ENCODE measurements around the gene SLC4A1.

Gene SLC4A1

DNA sequence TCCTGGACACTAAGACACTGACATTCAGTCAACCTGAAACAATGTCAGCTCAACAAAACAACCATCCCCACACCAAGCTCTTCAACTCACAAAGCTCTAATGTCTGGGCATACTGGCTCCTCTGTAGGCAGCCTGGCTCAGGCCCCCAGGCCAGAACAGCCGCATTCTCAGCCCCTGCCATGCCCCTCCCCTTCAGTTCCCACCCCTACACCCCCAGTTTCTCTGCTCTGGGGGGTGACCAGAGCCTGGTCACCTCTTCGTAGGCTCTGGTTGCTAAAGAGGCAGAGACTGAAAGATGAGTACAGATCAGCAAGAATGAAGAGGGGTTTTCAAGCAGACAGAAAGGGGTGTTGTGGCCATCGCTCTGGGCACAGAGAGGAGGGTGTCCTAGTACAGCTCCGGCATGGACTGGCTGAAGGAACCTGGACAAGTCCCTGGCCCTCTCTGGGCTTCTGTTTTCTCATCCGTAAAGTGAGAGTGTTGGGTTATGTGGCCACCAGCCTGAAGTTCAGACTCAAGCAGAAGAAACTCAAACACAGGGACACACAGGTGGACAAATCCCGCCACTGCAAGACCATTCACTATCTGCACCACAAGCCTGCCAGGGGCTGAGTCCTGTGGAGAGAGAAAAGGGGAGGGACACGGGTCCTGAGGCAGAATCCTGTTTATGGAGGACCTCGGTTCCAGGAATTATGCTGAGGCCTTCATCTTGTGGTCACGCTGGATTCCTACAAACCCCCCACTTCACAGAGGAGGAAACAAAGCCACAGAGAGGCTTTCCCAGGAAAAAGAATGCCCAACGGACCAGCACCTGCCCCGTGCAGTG is 987 bp upstream of the SLC4A1 start:
- no peak for DNase-seq (ENCODE audit: low read depth)
- no peak overlapping the region for H3K4me3 ChIP-seq (ENCODE audit: low read depth, low read length)
- in situ Hi-C loops (cut with HindIII; ENCODE audit: low sequenced_read_pairs): no loop called here
- TF ChIP-seq, protein P1, sequence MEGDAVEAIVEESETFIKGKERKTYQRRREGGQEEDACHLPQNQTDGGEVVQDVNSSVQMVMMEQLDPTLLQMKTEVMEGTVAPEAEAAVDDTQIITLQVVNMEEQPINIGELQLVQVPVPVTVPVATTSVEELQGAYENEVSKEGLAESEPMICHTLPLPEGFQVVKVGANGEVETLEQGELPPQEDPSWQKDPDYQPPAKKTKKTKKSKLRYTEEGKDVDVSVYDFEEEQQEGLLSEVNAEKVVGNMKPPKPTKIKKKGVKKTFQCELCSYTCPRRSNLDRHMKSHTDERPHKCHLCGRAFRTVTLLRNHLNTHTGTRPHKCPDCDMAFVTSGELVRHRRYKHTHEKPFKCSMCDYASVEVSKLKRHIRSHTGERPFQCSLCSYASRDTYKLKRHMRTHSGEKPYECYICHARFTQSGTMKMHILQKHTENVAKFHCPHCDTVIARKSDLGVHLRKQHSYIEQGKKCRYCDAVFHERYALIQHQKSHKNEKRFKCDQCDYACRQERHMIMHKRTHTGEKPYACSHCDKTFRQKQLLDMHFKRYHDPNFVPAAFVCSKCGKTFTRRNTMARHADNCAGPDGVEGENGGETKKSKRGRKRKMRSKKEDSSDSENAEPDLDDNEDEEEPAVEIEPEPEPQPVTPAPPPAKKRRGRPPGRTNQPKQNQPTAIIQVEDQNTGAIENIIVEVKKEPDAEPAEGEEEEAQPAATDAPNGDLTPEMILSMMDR (IDR thresholded peaks at IDR 0.05; ENCODE audit: low read depth, low read length, missing control alignments): no peak

DNA sequence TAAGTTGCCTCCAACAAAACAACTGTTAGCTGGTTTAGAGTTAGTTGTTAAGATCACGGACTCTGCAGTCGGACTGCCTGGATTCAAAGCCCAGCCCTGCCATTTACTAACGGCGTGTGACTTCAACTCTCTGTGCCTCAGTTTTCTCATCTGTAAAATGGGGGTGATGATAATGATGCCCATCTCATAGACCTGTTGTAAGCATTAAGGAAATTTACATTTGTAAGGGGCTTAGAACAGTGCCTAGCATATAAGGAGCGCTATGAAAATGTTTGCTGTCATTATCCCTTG is 825 bp downstream of the SLC4A1 start:
- in situ Hi-C loops (cut with HindIII; ENCODE audit: low sequenced_read_pairs): no loop called here
- H3K4me3 ChIP-seq (ENCODE audit: low read depth, low read length): no peak overlapping the region
- TF ChIP-seq, protein P1 (IDR thresholded peaks at IDR 0.05; ENCODE audit: low read depth, low read length, missing control alignments): no peak
- DNase-seq (ENCODE audit: low read depth): no peak

DNA sequence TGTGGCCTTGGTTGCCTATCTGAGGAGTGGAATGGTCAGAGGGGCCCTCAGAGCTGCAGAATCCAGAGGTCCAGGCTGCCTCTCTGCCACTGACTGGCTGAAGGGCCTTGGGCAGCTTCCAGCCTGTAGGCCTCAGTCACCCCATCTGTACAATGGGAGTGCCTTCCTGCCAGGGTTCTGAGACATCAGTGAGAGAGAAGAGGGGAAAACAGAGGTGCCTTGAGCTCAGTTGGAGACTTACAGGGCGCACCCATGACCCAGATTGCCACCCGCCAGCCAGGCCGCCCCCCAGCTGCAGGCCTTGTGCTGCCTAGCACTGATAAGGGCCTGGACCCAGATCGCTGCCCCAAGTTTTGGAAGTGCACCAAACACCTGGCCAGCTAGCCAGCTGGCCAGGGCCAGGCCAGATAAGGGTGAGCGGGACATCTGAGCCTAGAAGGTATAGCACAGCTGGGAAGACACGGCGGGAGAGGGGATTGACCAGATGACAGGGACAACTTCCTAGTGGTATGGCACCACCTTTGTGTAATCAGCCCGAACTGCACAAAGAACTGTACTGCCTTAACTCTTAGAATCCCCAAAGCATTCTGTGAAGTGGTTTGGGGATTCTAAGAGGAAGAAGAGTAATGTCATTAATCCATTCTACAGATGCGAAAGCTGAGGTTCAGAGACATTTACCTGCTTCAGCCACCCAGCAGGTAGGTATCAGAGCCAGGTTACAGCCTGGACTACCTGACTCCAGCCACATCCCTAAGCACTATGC is 1.4 kb downstream of the SLC4A1 start:
- TF ChIP-seq, protein P1 (IDR thresholded peaks at IDR 0.05; ENCODE audit: low read depth, low read length, missing control alignments): no peak
- no peak overlapping the region for H3K4me3 ChIP-seq (ENCODE audit: low read depth, low read length)
- in situ Hi-C loops (cut with HindIII; ENCODE audit: low sequenced_read_pairs): no loop called here
- DNase-seq (ENCODE audit: low read depth): no peak

DNA sequence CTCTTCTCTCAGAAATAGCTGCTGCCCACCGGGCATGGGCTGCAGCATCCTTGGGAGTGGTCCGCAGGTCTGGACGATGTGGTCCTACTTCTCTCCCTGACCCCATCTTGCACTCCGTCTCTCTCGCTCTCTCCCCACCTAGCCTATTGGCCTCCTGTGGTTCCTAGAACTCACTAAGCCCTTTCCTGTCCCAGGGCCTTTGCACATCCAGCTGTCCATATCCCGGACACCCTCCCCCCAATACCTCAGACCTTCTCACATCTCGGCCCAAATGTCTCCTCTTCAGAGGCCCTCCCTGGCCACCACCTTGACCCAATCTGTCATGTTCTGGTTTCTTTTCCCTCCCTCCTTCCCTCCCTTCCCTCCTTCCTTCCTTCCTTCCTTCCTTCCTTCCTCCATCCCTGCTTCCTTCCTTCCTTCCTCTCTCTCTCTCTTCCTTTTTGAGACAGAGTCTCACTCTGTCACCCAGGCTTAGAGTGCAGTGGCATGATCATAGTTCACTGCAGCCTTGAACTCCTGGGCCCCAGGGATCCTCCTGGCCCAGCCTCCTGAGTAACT is 4.5 kb downstream of the SLC4A1 start:
- TF ChIP-seq, protein P1 (IDR thresholded peaks at IDR 0.05; ENCODE audit: low read depth, low read length, missing control alignments): no peak
- no peak overlapping the region for H3K4me3 ChIP-seq (ENCODE audit: low read depth, low read length)
- DNase-seq (ENCODE audit: low read depth): no peak
- in situ Hi-C loops (cut with HindIII; ENCODE audit: low sequenced_read_pairs): no loop called here

DNA sequence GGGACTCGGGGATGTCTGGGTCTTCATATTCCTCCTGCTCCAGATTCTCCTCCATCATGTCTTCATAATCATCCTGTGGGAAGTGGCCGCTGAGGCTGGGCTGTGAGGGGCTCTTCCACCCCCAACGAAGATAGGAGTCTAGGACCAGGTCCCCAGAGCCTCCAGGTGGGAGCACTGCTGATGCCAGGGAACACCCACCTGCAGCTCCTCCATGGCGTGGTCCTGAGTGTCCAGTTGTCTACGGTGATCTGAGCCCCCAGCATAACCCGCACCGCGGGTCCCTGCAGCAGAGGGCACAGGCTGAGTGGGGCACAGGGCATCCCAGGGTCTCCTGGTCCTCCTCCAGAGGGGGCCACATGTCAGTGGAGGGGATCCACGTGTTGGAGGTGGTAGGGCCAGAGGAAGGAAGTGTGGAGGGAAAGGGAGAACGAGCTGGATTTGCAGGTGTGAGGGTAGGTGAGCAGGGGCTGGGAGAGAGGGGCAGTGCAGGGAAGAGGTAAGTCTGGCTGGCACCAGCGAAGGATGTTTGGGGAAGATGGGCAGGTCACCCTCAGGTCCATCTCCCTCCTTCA is 5.2 kb downstream of the SLC4A1 start:
- no peak overlapping the region for H3K4me3 ChIP-seq (ENCODE audit: low read depth, low read length)
- in situ Hi-C loops (cut with HindIII; ENCODE audit: low sequenced_read_pairs): no loop called here
- TF ChIP-seq, protein P1 (IDR thresholded peaks at IDR 0.05; ENCODE audit: low read depth, low read length, missing control alignments): no peak
- DNase-seq (ENCODE audit: low read depth): no peak

DNA sequence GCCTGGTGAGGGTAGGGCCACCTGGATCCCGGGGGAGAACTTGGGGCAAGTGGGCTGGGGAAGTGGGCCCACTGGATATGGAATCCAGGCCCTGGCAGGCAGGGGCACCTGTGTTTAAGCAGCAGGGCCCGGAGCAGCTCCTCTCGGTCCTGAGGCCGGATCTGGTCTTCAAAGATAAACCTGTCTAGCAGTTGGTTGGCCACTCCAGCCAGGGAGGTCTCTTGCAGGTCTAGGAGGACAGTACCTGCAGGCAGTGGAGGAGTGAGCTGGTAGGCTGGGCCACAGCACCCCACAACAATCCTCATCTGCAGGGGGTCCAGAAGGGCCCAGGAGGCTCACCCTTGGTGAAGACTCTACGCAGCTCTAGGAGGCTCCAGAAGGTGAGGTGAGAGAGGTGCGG is 7.6 kb downstream of the SLC4A1 start:
- no peak overlapping the region for H3K4me3 ChIP-seq (ENCODE audit: low read depth, low read length)
- no peak for DNase-seq (ENCODE audit: low read depth)
- TF ChIP-seq, protein P1 (IDR thresholded peaks at IDR 0.05; ENCODE audit: low read depth, low read length, missing control alignments): no peak
- in situ Hi-C loops (cut with HindIII; ENCODE audit: low sequenced_read_pairs): no loop called here

Data from astrocyte of the cerebellum (primary cell).